ENCODE measurements around the gene AAK1.

- TF ChIP-seq POLR2A (IDR thresholded peaks at IDR 0.05; ENCODE audit: low read depth, low read length) (no peak), POLR2AphosphoS5 (IDR thresholded peaks at IDR 0.05; ENCODE audit: insufficient read depth, low read depth, low read length) (no peak), CTCF (IDR thresholded peaks at IDR 0.05; ENCODE audit: extremely low read depth in 1 of 2, insufficient read depth in 1 of 2, low read depth in 1 of 2, low read length in 2 of 2) (no peak), MAX (IDR thresholded peaks at IDR 0.05; ENCODE audit: insufficient read depth, insufficient read length) (no peak), EZH2 (IDR thresholded peaks at IDR 0.05; ENCODE audit: borderline replicate concordance, low read depth, low read length, severe bottlenecking) (no peak), FOS (IDR thresholded peaks at IDR 0.05; ENCODE audit: borderline replicate concordance, insufficient read depth, low read length) (no peak)
Observed at GRCh38 chr2:69553991-69554390, 89.5 kb downstream of the AAK1 start.

Data from endothelial cell of umbilical vein (primary cell).